ENCODE results near the gene SORCS2.

DNA sequence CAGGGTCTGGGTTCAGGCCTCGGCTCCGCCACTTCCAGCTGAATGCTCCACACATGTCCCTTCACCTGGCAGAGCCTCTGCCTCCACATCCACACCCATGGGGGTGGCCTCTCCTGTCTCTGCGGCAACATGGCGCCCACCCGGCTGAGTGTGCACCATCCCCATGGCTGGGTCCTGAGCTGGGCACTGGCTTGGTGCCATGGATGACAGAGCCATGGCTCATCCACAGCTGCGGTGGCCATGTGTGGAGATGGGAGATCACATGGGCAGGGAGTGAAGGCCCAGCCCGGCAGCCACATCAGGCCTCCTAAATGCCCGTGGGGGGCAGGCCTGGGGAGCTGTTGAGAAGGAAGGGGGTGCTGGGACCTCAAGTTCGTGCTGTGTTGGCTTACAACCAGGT is 533.6 kb downstream of the SORCS2 start:
- TF ChIP-seq CTCF (IDR thresholded peaks at IDR 0.05) (no peak), POLR2A (IDR thresholded peaks at IDR 0.05) (no peak)

Measured in uterus (tissue), 2 donors.